ENCODE measurements around the gene NPM3.

The NPM3 gene

DNA sequence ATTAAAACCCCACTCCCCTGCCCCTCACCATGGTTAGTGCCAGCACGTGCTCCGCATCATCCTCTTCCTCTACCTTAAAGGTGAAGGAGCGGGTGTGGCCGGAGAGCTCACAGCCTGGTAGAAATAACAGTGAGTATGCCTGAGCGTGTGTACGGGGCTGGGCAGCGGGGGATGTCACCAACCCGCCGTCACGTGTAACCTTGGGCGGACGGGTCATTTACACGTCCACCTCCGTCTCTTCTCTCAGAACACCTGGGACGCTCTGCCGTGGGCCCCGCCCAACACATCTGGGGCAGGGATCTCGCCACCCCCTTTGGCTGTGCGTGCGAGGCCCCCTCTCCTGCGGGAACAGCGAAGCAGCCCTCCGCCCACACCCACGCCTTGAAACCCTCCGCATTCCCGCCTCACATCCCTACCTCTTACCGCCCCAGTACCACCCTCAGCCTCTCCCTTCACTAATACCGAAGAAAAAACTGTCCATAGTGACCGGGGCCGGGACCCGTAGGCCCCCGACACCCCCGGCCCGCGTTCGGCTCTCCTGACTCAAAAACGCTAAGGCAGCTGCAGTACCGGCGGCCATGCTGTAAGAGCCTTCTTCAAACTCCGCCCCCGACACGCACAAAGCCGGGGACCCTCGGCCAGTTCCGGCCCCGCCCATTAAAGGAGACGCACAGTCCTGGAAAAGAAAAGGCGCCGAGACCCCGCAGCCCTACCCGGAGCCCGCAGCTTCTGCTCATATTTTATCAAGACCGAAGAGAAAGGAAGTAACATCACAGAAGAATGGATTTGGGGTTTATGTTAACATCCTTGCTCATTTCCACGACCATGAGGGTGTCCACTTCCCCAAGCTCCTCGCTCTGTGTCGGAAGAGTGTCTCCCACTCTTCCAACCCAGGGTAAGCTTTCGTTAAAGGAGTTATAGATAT, at the start of gene NPM3:
TSS of gene NPM3 (minus strand) at position 636 of the 925 bp plus-strand sequence. CDS start at position 580, 56 bp downstream.
- peak; percentile 87 for DNase-seq

GRCh38 chr10:101832325-101832771, 49.1 kb upstream of the NPM3 start:
- DNase-seq: no peak

- DNase-seq: peak; percentile 55
These were observed 48.0 kb upstream of the NPM3 start for GRCh38 chr10:101831169-101831811.

GRCh38 chr10:101830322-101831168, 47.3 kb upstream of the NPM3 start:
- peak; percentile 96 for DNase-seq

GRCh38 chr10:101829561-101830315, 46.5 kb upstream of the NPM3 start:
- peak; percentile 15 for DNase-seq

DNA sequence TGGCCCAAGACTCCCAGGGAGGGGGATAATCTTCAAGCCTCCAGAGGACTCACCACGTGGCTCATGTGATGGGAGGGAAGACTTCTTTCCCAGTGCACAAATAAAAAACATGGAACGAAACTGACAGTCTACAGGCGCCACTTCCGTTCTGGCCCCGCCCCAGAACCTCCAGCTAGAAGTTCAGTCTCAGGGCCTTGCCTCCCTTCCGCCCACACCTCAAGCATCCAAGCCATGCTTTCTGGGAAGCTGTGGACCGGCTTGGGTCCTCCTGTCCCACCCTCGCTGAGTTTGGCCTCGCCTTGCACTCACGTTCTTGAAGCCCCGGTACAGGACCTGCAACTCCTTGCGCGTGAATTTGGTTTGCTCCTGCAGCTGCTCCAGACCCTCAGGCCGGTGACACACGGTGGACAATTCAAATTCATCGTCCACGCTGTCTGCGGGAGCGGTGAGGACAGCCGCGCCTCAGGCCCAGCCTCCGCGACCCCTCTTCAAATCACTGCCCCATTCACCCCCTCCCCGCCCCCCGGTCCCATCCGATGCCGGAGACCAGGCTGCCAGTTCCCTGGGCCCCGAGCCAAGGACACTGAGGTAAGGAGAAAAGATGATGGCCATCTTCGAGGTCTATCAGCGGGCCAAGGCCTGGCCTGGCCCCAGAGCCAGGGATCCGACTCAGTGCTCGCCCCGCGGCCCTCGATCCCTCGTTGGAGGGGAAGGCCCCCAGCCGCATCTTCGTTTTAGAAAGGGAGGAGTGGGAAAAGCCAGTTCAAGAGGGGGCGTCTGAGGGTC, 45.7 kb upstream of the NPM3 start:
- no peak for DNase-seq

DNA sequence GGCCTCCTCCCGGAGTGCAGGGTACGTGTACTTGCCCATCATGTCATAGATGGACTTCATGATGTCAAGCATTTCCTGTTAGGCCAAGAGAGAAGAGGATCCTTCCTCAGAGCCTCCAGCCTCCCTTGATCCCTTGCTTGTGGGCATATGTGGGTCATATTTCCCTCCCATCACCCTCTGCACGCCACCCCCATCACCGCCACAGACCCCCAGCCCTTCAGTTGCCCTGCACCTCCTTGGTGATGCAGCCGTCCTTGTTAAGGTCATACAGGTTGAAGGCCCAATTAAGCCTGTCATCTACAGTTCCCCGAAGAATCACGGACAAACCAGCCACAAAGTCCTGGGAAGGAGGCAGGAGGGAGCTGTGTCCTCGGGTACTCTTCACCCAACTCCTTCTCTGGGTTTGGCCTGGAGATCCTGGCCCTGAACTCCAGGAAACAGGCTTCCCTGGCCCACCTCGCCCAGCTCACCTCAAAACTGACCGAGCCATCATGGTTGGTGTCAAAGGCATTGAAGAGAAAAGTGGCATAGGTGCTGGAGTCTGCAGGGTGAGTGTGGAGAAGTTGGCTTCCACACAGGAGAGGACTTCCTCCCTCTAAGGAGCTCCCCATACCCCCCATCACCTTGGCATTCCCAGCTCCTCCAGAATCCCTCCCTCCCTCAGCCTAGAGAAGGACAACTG, 44.8 kb upstream of the NPM3 start:
- no peak for DNase-seq

- DNase-seq: no peak
These were observed 43.7 kb upstream of the NPM3 start for GRCh38 chr10:101826852-101827434.

GRCh38 chr10:101824736-101825135, 41.5 kb upstream of the NPM3 start:
- DNase-seq: no peak

DNA sequence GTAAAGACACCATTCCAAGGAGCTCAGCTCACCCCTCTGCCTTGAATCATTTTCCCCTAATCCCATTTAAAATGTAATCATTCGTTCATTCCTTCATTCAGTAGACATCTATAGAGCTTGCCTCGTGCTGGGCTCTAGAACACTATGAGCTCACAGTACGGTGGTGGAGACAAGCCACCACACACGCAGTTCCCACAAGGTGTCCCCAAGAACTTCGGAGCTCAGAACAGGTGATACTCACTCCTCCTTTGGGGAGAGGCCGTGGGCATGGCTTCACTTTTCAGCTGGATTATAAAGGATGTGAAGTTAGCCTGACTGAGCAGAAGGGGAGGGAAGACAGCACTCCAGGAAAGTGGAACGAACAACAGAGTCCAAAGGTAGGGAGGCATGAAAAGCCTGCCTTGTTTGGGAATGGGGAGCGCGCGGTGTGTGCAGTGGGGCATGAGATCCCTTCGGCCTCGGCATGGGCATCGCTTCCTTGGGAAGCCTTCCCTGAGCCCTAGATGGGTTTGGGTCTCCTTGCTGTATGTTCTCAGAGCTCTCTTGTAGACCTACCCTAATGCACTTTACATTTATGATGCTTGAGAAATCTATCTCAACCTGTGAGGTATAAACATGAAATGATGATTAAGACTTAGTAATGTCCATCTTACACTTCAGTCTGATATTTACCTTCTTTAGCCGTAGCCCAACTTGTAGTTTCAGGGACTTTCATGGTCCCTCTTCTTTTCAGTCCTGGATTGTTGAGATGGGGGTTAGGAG, 35.8 kb upstream of the NPM3 start:
- peak; percentile 93 for DNase-seq

DNA sequence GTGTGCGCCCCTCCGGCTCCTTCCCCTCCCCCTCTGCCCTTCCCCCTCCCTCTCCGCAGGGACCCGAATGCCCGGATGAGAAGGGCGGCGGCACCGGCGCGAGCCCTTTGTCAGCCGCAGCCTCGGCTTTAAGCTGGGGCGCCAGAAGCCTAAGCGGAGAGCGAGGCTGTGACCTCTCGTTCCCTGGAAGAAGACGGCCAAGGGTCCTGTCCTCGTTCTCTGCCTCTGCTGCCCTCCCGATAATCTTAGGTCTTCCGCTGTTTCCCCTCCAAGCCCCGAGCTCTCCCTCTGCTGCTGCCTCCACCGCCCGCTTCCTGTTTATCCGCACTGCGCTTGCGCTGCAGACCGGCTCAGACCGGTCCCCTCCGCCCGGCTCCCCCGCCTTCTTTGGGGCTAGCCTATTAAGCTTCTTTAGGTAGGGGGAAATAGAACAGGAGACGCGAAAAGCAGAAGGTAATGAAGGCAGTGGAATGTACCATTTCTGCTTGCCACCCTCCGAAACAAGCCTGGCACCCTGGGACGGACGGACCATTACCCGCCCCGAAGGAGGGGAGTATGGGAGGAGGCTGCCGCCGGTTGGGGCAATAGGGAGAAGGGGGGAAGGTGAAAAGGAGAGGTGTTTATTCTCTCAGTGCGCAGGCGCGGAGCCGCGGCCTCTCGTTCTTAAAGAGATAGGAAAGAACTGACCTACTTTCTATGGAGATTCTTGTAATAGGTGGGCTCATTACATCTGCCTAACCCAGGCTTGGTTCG, 35.0 kb upstream of the NPM3 start, which contains the start of gene OGA:
TSS of gene OGA (minus strand) at position 326 of the 753 bp plus-strand sequence. CDS start 422 bp downstream, outside the sequence.
- DNase-seq: peak; percentile 100

GRCh38 chr10:101817337-101818118, 34.3 kb upstream of the NPM3 start:
- peak; percentile 54 for DNase-seq

- DNase-seq: no peak
These were observed 33.7 kb upstream of the NPM3 start for GRCh38 chr10:101816913-101817336.

GRCh38 chr10:101816376-101816775, 33.1 kb upstream of the NPM3 start:
- no peak for DNase-seq

GRCh38 chr10:101814466-101815071, 31.3 kb upstream of the NPM3 start:
- no peak for DNase-seq

GRCh38 chr10:101812606-101813005, 29.4 kb upstream of the NPM3 start:
- no peak for DNase-seq

- no peak for DNase-seq
These were observed 23.9 kb upstream of the NPM3 start for GRCh38 chr10:101807158-101807557.
